GM04503 (cell line): Measurements from ENCODE around the gene DMBX1.

Experiments
- DNase-seq: peaks from one replicate; pipeline ENCODE4 v3.0.0-alpha.2; 2012; ENCODE audit warnings: low read depth

DMBX1 gene

GRCh38 chr1:46459315-46459714 is 30.3 kb upstream of the DMBX1 start:
- DNase-seq = no peak

- no peak for DNase-seq
Measured at GRCh38 chr1:46461017-46461808, 28.4 kb upstream of the DMBX1 start.

GRCh38 chr1:46461809-46462448 is 27.7 kb upstream of the DMBX1 start:
- DNase-seq = no peak

GRCh38 chr1:46464013-46464548 is 25.6 kb upstream of the DMBX1 start:
- DNase-seq = no peak

GRCh38 chr1:46464915-46465314 is 24.7 kb upstream of the DMBX1 start:
- DNase-seq = no peak

GRCh38 chr1:46465981-46466476 is 23.6 kb upstream of the DMBX1 start:
- no peak for DNase-seq

GRCh38 chr1:46466477-46467182 is 23.0 kb upstream of the DMBX1 start:
- no peak for DNase-seq

GRCh38 chr1:46467183-46467504 is 22.5 kb upstream of the DMBX1 start:
- no peak for DNase-seq

- no peak for DNase-seq
Measured at GRCh38 chr1:46469881-46470280, 19.8 kb upstream of the DMBX1 start.

- DNase-seq = no peak
Measured at GRCh38 chr1:46471848-46472492, 17.7 kb upstream of the DMBX1 start.

- DNase-seq = no peak
Measured at GRCh38 chr1:46472498-46473181, 17.0 kb upstream of the DMBX1 start.

- DNase-seq = no peak
Measured at GRCh38 chr1:46473991-46474390, 15.6 kb upstream of the DMBX1 start.

- DNase-seq = no peak
Measured at GRCh38 chr1:46474570-46474969, 15.1 kb upstream of the DMBX1 start.

GRCh38 chr1:46476673-46477072 is 13.0 kb upstream of the DMBX1 start:
- no peak for DNase-seq

- DNase-seq = no peak
Measured at GRCh38 chr1:46477153-46477929, 12.3 kb upstream of the DMBX1 start.

- no peak for DNase-seq
Measured at GRCh38 chr1:46478721-46479485, 10.7 kb upstream of the DMBX1 start.

GRCh38 chr1:46479744-46480350 is 9.8 kb upstream of the DMBX1 start:
- no peak for DNase-seq

- DNase-seq = no peak
Measured at GRCh38 chr1:46480959-46481646, 8.5 kb upstream of the DMBX1 start.

GRCh38 chr1:46481961-46482360 is 7.7 kb upstream of the DMBX1 start:
- DNase-seq = no peak
